ENCODE measurements around the gene MMP20.

Gene MMP20

GRCh38 chr11:102587722-102588121 lies 37.4 kb downstream of the MMP20 start:
- H3K79me2 ChIP-seq (ENCODE audit: insufficient read depth, low read depth): no peaks in the 10 kb centered on the region
- no peak overlapping the region for H3K4me2 ChIP-seq
- no peak overlapping the region for H3K27ac ChIP-seq
- no peaks in the 10 kb centered on the region for H3K36me3 ChIP-seq (ENCODE audit: insufficient read depth)
- H4K20me1 ChIP-seq (ENCODE audit: insufficient read depth): no peaks in the 10 kb centered on the region
- no peaks in the 10 kb centered on the region for H3K27me3 ChIP-seq (ENCODE audit: insufficient read depth, low read depth)
- no peak overlapping the region for H2AFZ ChIP-seq (ENCODE audit: low read depth)
- no peak overlapping the region for H3K9ac ChIP-seq
- no peaks in the 10 kb centered on the region for H3K4me1 ChIP-seq (ENCODE audit: low read depth, poor library complexity, severe bottlenecking)
- TF ChIP-seq, protein P1, sequence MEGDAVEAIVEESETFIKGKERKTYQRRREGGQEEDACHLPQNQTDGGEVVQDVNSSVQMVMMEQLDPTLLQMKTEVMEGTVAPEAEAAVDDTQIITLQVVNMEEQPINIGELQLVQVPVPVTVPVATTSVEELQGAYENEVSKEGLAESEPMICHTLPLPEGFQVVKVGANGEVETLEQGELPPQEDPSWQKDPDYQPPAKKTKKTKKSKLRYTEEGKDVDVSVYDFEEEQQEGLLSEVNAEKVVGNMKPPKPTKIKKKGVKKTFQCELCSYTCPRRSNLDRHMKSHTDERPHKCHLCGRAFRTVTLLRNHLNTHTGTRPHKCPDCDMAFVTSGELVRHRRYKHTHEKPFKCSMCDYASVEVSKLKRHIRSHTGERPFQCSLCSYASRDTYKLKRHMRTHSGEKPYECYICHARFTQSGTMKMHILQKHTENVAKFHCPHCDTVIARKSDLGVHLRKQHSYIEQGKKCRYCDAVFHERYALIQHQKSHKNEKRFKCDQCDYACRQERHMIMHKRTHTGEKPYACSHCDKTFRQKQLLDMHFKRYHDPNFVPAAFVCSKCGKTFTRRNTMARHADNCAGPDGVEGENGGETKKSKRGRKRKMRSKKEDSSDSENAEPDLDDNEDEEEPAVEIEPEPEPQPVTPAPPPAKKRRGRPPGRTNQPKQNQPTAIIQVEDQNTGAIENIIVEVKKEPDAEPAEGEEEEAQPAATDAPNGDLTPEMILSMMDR (conservative IDR thresholded peaks at IDR 0.05; ENCODE audit: low read depth, low read length): no peak
- no peak overlapping the region for H3K4me3 ChIP-seq (IDR thresholded peaks at IDR 0.05; ENCODE audit: insufficient read depth, low read depth, low read length)

DNA sequence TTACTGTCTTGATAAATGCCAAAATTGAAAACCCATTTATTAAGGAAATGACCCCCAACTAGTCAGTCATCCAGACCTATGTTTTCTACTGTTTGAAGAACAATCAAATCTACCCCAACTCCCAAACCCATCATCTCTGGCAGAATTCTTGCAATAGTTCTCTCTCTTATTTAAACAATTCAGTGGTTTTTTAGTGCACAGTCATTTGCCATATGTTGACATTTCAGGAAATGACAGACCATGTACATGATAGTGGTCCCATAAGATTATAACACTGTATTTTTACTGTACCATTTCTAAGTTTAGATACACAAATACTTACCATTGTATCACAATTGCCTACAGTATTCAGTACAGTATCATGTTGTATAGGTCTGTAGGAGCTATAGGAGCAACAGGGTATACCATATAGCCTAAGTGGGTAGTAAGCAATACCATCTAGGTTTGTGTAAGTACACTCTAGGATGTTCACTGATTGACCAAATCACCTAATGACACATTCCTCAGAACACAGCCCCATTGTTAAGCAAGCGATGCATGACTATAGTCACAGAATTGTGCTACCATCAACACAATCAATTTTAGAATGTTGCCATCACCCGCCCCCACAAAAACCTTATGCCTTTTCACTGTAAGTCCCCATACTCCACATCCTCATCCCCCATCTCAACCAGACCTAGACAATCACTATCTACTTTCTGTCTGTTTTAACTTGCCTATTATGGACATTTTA lies 41.8 kb downstream of the MMP20 start:
- Histone ChIP-seq H4K20me1 (ENCODE audit: insufficient read depth) (no peaks in the 10 kb centered on the region), H3K36me3 (ENCODE audit: insufficient read depth) (no peaks in the 10 kb centered on the region), H3K27me3 (ENCODE audit: insufficient read depth, low read depth) (no peaks in the 10 kb centered on the region), H3K27ac (no peak overlapping the region), H3K79me2 (ENCODE audit: insufficient read depth, low read depth) (no peaks in the 10 kb centered on the region), H3K4me1 (ENCODE audit: low read depth, poor library complexity, severe bottlenecking) (no peaks in the 10 kb centered on the region), H3K9ac (no peak overlapping the region), H3K4me3 (IDR thresholded peaks at IDR 0.05; ENCODE audit: insufficient read depth, low read depth, low read length) (no peak overlapping the region), H2AFZ (ENCODE audit: low read depth) (no peak overlapping the region), H3K4me2 (no peak overlapping the region)
- TF ChIP-seq, protein P1 (conservative IDR thresholded peaks at IDR 0.05; ENCODE audit: low read depth, low read length): no peak

GRCh38 chr11:102582140-102582539 lies 43.0 kb downstream of the MMP20 start:
- no peak overlapping the region for H3K4me3 ChIP-seq (IDR thresholded peaks at IDR 0.05; ENCODE audit: insufficient read depth, low read depth, low read length)
- no peak overlapping the region for H2AFZ ChIP-seq (ENCODE audit: low read depth)
- TF ChIP-seq, protein P1 (conservative IDR thresholded peaks at IDR 0.05; ENCODE audit: low read depth, low read length): no peak
- no peaks in the 10 kb centered on the region for H3K27me3 ChIP-seq (ENCODE audit: insufficient read depth, low read depth)
- no peaks in the 10 kb centered on the region for H4K20me1 ChIP-seq (ENCODE audit: insufficient read depth)
- H3K4me2 ChIP-seq: no peak overlapping the region
- H3K27ac ChIP-seq: no peak overlapping the region
- no peak overlapping the region for H3K9ac ChIP-seq
- H3K4me1 ChIP-seq (ENCODE audit: low read depth, poor library complexity, severe bottlenecking): no peaks in the 10 kb centered on the region
- no peaks in the 10 kb centered on the region for H3K79me2 ChIP-seq (ENCODE audit: insufficient read depth, low read depth)
- H3K36me3 ChIP-seq (ENCODE audit: insufficient read depth): no peaks in the 10 kb centered on the region

DNA sequence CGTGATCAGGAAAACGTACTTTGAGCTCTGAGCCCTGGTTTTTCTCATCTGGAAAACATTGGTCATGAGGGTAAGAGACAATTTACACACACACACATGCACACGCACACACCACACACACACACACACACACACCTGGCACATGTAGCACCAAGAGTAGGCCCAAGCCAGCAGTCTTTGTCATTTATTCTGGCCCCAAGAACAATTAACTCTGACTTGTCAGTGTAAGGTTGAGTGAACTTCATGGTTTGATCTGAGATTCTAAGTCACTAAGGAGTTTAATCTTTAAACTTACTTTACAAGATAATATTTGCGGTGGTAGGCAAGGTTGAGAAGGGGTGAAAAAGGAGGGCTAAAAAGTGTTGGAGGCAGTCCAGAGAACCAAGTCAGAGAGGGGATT lies 44.1 kb downstream of the MMP20 start:
- Histone ChIP-seq H3K27me3 (ENCODE audit: insufficient read depth, low read depth) (no peaks in the 10 kb centered on the region), H4K20me1 (ENCODE audit: insufficient read depth) (no peaks in the 10 kb centered on the region), H3K4me2 (no peak overlapping the region), H3K4me1 (ENCODE audit: low read depth, poor library complexity, severe bottlenecking) (no peaks in the 10 kb centered on the region), H3K27ac (no peak overlapping the region), H3K36me3 (ENCODE audit: insufficient read depth) (no peaks in the 10 kb centered on the region), H3K4me3 (IDR thresholded peaks at IDR 0.05; ENCODE audit: insufficient read depth, low read depth, low read length) (no peak overlapping the region), H3K79me2 (ENCODE audit: insufficient read depth, low read depth) (no peaks in the 10 kb centered on the region), H3K9ac (no peak overlapping the region), H2AFZ (ENCODE audit: low read depth) (no peak overlapping the region)
- TF ChIP-seq, protein P1 (conservative IDR thresholded peaks at IDR 0.05; ENCODE audit: low read depth, low read length): no peak

All from KMS-11 (cell line).